Activated CD4-positive, alpha-beta T cell treated with anti-CD3 and anti-CD28 coated beads for 36 hours (primary cell): Measurements from ENCODE around the gene RASD2. TPM values are rescaled to one million over a fixed set of nuclear protein-coding genes. Genes with fewer than 3 reads are reported as not detected.
A peak's percentile ranks its signal among the peaks of the same experiment; 100 is the strongest.

Experiments used
- ATAC-seq: fragments of 200-7000 bp; cut with Tn5 transposase; one replicate; pipeline ENCODE4 v1.10.0; 2021; ENCODE audit warnings: mild to moderate bottlenecking, moderate library complexity
- CTCF ChIA-PET: fragments of 350-600 bp; sonication (Branson Sonifier 250); formaldehyde crosslinking; loops from one replicate; lab custom pipeline; 2021; ENCODE audit warnings: antibody characterized with exemption; lab: Charles Lee
- POLR2A ChIA-PET: fragments of 350-600 bp; sonication (Branson Sonifier 250); formaldehyde crosslinking; loops from one replicate; lab custom pipeline; 2021; ENCODE audit warnings: antibody characterized with exemption, inconsistent platforms; lab: Charles Lee
- DNase-seq: peaks from one replicate; pipeline ENCODE4 v3.0.0-alpha.2; 2020
- H3K27ac Mint-ChIP-seq: one replicate; pipeline ENCODE4 v1.8.0; 2021; ENCODE audit warnings: mixed read lengths
- H3K27me3 Mint-ChIP-seq: one replicate; pipeline ENCODE4 v1.8.0; 2021; ENCODE audit warnings: mixed read lengths
- H3K36me3 Mint-ChIP-seq: one replicate; pipeline ENCODE4 v1.8.0; 2021; ENCODE audit warnings: low read depth, mixed read lengths
- H3K4me1 Mint-ChIP-seq: one replicate; pipeline ENCODE4 v1.8.0; 2021; ENCODE audit warnings: mixed read lengths
- H3K4me3 Mint-ChIP-seq: one replicate; pipeline ENCODE4 v1.8.0; 2021; ENCODE audit warnings: mild to moderate bottlenecking, moderate library complexity, mixed read lengths
- H3K9me3 Mint-ChIP-seq: one replicate; pipeline ENCODE4 v1.8.0; 2021; ENCODE audit warnings: low read depth, mixed read lengths
- intact Hi-C, 2 experiments: fragments of 100-400 bp; cut with DNase I in 1 of 2; cut with micrococcal nuclease in 1 of 2; formaldehyde crosslinking; loops; one replicate each; pipeline versions ENCODE4 v1.14.2 to v1.15.1; 2022 to 2024; cut with DNase I, micrococcal nuclease
- total RNA-seq, 2 experiments: library from RNA; stranded (reverse); gene quantifications; one replicate each; pipeline ENCODE4 v1.2.3, GENCODE V29; 2021

Gene RASD2
- total RNA-seq, 2 experiments from 2014 or later = 0.09 TPM

- no peak for DNase-seq
- Mint-ChIP-seq H3K36me3 (no peaks in the 10 kb centered on the region), H3K27me3 (peaks cover 6% of the 10 kb centered on the region), H3K27ac (no peak overlapping the region), H3K4me3 (no peak overlapping the region), H3K4me1 (no peaks in the 10 kb centered on the region), H3K9me3 (no peaks in the 10 kb centered on the region)
- ChIA-PET POLR2A (no interaction called here), CTCF (no interaction called here)
- ATAC-seq = no peak
- intact Hi-C loops = no loop called here
These were observed 9.4 kb upstream of the RASD2 start for GRCh38 chr22:35531202-35531601.

- DNase-seq (no peak), ATAC-seq (no peak)
- no peak overlapping the region for H3K4me3 Mint-ChIP-seq
- peaks cover 6% of the 10 kb centered on the region for H3K27me3 Mint-ChIP-seq
- H3K36me3 Mint-ChIP-seq = no peaks in the 10 kb centered on the region
- intact Hi-C loops = no loop called here
- H3K4me1 Mint-ChIP-seq = no peaks in the 10 kb centered on the region
- H3K9me3 Mint-ChIP-seq = no peaks in the 10 kb centered on the region
- H3K27ac Mint-ChIP-seq = no peak overlapping the region
- POLR2A ChIA-PET = no interaction called here
- CTCF ChIA-PET = interaction anchor here (1.1 kb wide), 1 partner anchor 10 kb away, joined by 5 read pairs; no protein-coding TSS in a partner anchor
These were observed 9.0 kb upstream of the RASD2 start for GRCh38 chr22:35531676-35532075.

- Mint-ChIP-seq H3K9me3 (no peaks in the 10 kb centered on the region), H3K36me3 (no peaks in the 10 kb centered on the region), H3K4me3 (no peak overlapping the region), H3K27me3 (peaks cover 10% of the 10 kb centered on the region), H3K4me1 (no peaks in the 10 kb centered on the region), H3K27ac (no peak overlapping the region)
- DNase-seq (no peak), ATAC-seq (no peak)
- POLR2A ChIA-PET = no interaction called here
- intact Hi-C loops = no loop called here
- CTCF ChIA-PET = interaction anchor here (0.6 to 1.0 kb wide), 2 partner anchors 38 to 591 kb away, joined by 3 read pairs; no protein-coding TSS in a partner anchor
These were observed 7.1 kb upstream of the RASD2 start for GRCh38 chr22:35533365-35534029.

GRCh38 chr22:35534091-35534490, 6.5 kb upstream of the RASD2 start:
- no peak overlapping the region for H3K27ac Mint-ChIP-seq
- peaks cover 12% of the 10 kb centered on the region for H3K27me3 Mint-ChIP-seq
- no peak for DNase-seq
- POLR2A ChIA-PET = no interaction called here
- H3K4me3 Mint-ChIP-seq = no peak overlapping the region
- intact Hi-C loops = no loop called here
- CTCF ChIA-PET = no interaction called here
- no peak for ATAC-seq
- no peaks in the 10 kb centered on the region for H3K36me3 Mint-ChIP-seq
- H3K4me1 Mint-ChIP-seq = no peaks in the 10 kb centered on the region
- H3K9me3 Mint-ChIP-seq = no peaks in the 10 kb centered on the region

- peaks cover 3% of the 10 kb centered on the region for H3K4me1 Mint-ChIP-seq
- no peaks in the 10 kb centered on the region for H3K9me3 Mint-ChIP-seq
- intact Hi-C loops = no loop called here
- no peak for DNase-seq
- H3K36me3 Mint-ChIP-seq = no peaks in the 10 kb centered on the region
- no peak overlapping the region for H3K27ac Mint-ChIP-seq
- ChIA-PET CTCF (interaction anchor here (0.7 kb wide), 1 partner anchor 186 kb away, joined by 3 read pairs; no protein-coding TSS in a partner anchor), POLR2A (interaction anchor here (0.5 kb wide), 1 partner anchor 13 kb away, joined by 4 read pairs; no protein-coding TSS in a partner anchor)
- no peak for ATAC-seq
- no peak overlapping the region for H3K4me3 Mint-ChIP-seq
- H3K27me3 Mint-ChIP-seq = peaks cover 18% of the 10 kb centered on the region
These were observed 3.4 kb upstream of the RASD2 start for GRCh38 chr22:35537232-35537631.

GRCh38 chr22:35538801-35539321, 1.8 kb upstream of the RASD2 start:
- ChIA-PET POLR2A (no interaction called here), CTCF (interaction anchor here (0.6 to 1.0 kb wide), 5 partner anchors 14 to 186 kb away, joined by 3 to 4 read pairs (median 3); no protein-coding TSS in a partner anchor)
- ATAC-seq (no peak), DNase-seq (peak; percentile 62)
- H3K4me3 Mint-ChIP-seq = no peak overlapping the region
- H3K36me3 Mint-ChIP-seq = no peaks in the 10 kb centered on the region
- H3K9me3 Mint-ChIP-seq = no peaks in the 10 kb centered on the region
- intact Hi-C loops = no loop called here
- peaks cover 3% of the 10 kb centered on the region for H3K4me1 Mint-ChIP-seq
- H3K27me3 Mint-ChIP-seq = peaks cover 30% of the 10 kb centered on the region
- H3K27ac Mint-ChIP-seq = no peak overlapping the region

GRCh38 chr22:35539487-35539886, 1.1 kb upstream of the RASD2 start:
- H3K4me3 Mint-ChIP-seq = peak overlapping the region; percentile 23
- no peak overlapping the region for H3K27ac Mint-ChIP-seq
- peaks cover 31% of the 10 kb centered on the region for H3K27me3 Mint-ChIP-seq
- POLR2A ChIA-PET = no interaction called here
- ATAC-seq (no peak), DNase-seq (no peak)
- no peaks in the 10 kb centered on the region for H3K36me3 Mint-ChIP-seq
- H3K9me3 Mint-ChIP-seq = no peaks in the 10 kb centered on the region
- CTCF ChIA-PET = interaction anchor here (0.6 to 1.0 kb wide), 2 partner anchors 27 to 185 kb away, joined by 3 read pairs; no protein-coding TSS in a partner anchor
- intact Hi-C loops = no loop called here
- H3K4me1 Mint-ChIP-seq = peaks cover 3% of the 10 kb centered on the region

GRCh38 chr22:35539910-35540594, 579 bp upstream of the RASD2 start:
- Mint-ChIP-seq H3K36me3 (no peaks in the 10 kb centered on the region), H3K4me1 (peaks cover 3% of the 10 kb centered on the region), H3K9me3 (no peaks in the 10 kb centered on the region), H3K4me3 (peak overlapping the region; percentile 62), H3K27ac (no peak overlapping the region), H3K27me3 (peaks cover 31% of the 10 kb centered on the region)
- POLR2A ChIA-PET = no interaction called here
- peak; percentile 75 for DNase-seq
- CTCF ChIA-PET = interaction anchor here (1.0 to 1.6 kb wide), 2 partner anchors 28 to 44 kb away, joined by 3 to 4 read pairs; no protein-coding TSS in a partner anchor
- intact Hi-C loops = loop anchor here in 1 of 2 experiments (1.0 to 5.0 kb wide), 4 partner anchors 12 to 241 kb away; partner anchors contain the start of gene TOM1
- peak; percentile 85 for ATAC-seq

- ChIA-PET CTCF (interaction anchor here (0.6 to 1.6 kb wide), 5 partner anchors 9 to 98 kb away, joined by 3 to 5 read pairs (median 3); no protein-coding TSS in a partner anchor), POLR2A (no interaction called here)
- Mint-ChIP-seq H3K9me3 (no peaks in the 10 kb centered on the region), H3K27ac (no peak overlapping the region), H3K4me3 (no peak overlapping the region), H3K27me3 (peaks cover 29% of the 10 kb centered on the region), H3K4me1 (peaks cover 3% of the 10 kb centered on the region), H3K36me3 (no peaks in the 10 kb centered on the region)
- ATAC-seq (no peak), DNase-seq (no peak)
- intact Hi-C loops = loop anchor here in 1 of 2 experiments (5.0 kb wide), 1 partner anchor 81 kb away; no protein-coding TSS in a partner anchor
These were observed 670 bp downstream of the RASD2 start for GRCh38 chr22:35541254-35541748.

- Mint-ChIP-seq H3K36me3 (no peaks in the 10 kb centered on the region), H3K27me3 (peaks cover 28% of the 10 kb centered on the region), H3K4me1 (peaks cover 3% of the 10 kb centered on the region), H3K4me3 (no peak overlapping the region), H3K9me3 (no peaks in the 10 kb centered on the region), H3K27ac (no peak overlapping the region)
- DNase-seq = no peak
- CTCF ChIA-PET = interaction anchor here (0.6 to 1.2 kb wide), 5 partner anchors 10 to 526 kb away, joined by 3 to 5 read pairs (median 4); no protein-coding TSS in a partner anchor
- no peak for ATAC-seq
- POLR2A ChIA-PET = no interaction called here
- intact Hi-C loops = loop anchor here in 1 of 2 experiments (5.0 kb wide), 1 partner anchor 80 kb away; no protein-coding TSS in a partner anchor
These were observed 1.7 kb downstream of the RASD2 start for GRCh38 chr22:35542157-35542938.
